ENCODE results near the gene ARL5A. TPM values are rescaled to one million over a fixed set of nuclear protein-coding genes. Genes with fewer than 3 reads are reported as not detected.
"Not testable (repeated sequence)": the region's sequence is repeated elsewhere in the genome, so short reads cannot be mapped to it uniquely, and the experiment has no call there.

Gene ARL5A, protein sequence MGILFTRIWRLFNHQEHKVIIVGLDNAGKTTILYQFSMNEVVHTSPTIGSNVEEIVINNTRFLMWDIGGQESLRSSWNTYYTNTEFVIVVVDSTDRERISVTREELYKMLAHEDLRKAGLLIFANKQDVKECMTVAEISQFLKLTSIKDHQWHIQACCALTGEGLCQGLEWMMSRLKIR
- total RNA-seq: 44.2 TPM

GRCh38 chr2:151828143-151828889 is at the start of gene ARL5A:
Gene ARL5A, minus strand, starts transcription at chr2:151828421. Its CDS starts 245 bp downstream, at chr2:151828176.
- peak; percentile 98 for DNase-seq

DNA sequence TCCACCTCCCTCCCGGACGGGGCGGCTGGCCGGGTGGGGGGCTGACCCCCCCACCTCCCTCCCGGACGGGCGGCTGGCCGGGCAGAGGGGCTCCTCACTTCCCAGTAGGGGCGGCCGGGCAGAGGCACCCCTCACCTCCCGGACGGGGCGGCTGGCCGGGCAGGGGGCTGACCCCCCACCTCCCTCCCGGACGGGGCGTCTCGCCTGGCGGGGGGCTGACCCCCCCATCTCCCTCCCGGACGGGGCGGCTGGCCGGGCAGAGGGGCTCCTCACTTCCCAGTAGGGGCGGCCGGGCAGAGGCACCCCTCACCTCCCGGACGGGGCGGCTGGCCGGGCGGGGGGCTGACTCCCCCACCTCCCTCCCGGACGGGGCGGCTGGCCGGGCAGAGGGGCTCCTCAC is 47.4 kb upstream of the ARL5A start:
- DNase-seq: not testable (repeated sequence)

DNA sequence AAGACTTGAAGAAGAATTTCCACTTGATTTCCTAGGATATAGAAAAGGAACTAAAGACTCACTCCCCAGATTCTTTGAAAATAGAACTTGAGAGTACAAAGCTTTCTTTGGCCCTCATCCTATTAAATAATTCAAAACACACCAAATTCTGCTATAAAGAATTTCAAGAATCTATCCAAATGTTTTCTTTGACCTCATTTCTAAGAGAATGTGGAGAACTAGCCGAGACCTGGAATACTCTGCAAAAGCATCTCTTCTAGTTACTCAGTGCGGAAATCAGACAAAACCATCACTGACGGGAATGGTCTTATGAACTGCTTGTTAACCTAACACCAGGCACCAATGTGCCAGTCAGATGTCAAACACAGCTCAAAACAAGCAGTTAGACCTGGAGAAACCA is 44.2 kb upstream of the ARL5A start:
- no peak for DNase-seq

DNA sequence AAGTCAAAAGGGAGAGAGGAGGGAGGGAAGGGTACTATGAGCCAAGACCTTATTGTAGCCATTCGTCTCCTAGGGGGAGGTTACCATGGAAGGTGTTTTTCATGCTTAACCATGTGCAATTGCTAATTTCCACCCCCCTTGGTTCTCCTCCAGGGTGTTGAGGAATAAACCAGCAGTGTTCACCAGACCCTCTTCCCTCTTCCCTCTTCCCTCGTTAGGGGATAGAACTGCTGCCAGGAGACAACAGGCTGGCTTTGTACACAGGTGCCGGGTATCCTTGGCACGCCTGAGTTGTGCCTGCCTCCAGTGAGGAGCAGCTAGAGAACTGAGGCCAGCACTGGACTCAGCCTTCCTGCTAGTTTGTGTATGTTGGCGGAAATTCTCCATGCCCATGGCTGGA is 41.1 kb upstream of the ARL5A start:
- DNase-seq: no peak

DNA sequence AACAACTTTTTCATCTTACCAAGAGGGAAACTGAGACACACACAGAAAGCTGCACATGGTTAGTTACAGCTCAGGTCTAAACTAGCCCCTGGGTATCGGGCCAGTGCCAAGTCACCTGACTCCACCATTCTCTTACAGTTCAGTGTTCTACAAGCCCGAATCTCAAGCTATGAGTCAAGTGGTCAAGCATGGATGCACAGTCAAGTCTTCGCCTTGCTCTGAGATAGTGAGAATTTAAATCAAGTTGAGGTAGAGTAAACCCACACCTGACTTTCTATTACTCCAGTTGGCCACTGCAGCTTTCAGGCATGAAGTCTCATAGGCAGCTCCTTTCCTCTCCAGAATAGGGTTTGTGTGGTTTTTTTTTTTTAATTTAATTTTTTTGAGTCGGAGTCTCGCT is 34.5 kb upstream of the ARL5A start:
- DNase-seq: no peak

DNA sequence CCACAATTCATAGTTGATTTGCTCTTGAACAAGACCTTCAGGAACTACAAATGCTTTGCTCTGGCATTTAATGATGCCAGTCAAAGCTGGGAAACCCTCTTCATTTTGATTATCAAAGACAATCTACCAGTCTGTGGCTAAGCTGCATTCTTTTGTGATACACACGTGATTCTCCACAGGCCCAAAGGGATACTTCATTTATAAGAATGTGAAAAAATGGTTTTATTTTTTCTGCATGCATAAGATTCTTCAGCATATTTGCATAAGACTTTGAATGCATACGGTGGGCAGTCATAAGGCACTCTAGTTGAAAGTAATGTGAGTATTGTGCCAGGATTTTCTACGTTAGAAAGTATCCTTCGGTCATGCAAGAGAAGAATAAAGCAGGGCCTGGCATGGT is 33.0 kb upstream of the ARL5A start:
- no peak for DNase-seq

- DNase-seq: no peak
Observed at GRCh38 chr2:151860613-151861146, 32.5 kb upstream of the ARL5A start.

- no peak for DNase-seq
Observed at GRCh38 chr2:151860210-151860609, 32.0 kb upstream of the ARL5A start.

DNA sequence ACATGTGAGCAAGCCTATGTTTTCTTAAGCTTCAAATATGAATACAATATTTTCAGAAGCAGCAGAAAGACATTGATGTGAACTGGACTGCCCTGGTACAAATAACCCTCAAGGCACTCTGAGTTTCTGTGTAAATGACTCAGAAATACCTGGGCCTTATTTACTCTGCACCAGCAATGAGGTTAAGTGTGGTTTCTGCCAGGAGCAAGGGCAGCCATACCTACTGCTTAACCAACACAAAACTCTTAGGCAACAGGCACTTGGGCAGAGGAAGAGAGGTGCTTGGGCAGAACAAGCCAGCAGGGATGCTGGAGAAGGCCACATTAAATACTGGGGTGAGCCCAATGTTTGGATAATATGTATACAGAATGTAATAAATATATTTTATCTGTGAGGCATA is 29.4 kb upstream of the ARL5A start:
- no peak for DNase-seq

DNA sequence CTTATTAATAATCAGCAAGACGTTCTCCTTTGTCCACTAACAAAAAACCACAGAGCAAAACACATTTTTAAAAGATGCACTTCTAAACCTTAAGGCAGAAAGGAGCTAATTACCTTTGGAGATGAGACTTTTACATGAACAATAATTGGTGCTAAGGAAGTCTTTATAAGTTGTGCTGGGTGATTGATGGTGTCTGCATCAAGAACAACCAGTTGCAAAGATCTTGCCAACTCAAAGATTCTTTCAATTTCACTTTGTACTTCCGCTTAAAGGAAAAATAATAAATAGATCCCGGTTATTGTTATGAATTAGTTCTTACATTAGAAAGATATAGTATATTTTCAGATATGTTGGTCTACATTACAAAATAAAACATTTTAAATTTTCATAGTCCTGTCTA is 26.9 kb upstream of the ARL5A start:
- no peak for DNase-seq

GRCh38 chr2:151853070-151853758 is 25.0 kb upstream of the ARL5A start:
- no peak for DNase-seq

DNA sequence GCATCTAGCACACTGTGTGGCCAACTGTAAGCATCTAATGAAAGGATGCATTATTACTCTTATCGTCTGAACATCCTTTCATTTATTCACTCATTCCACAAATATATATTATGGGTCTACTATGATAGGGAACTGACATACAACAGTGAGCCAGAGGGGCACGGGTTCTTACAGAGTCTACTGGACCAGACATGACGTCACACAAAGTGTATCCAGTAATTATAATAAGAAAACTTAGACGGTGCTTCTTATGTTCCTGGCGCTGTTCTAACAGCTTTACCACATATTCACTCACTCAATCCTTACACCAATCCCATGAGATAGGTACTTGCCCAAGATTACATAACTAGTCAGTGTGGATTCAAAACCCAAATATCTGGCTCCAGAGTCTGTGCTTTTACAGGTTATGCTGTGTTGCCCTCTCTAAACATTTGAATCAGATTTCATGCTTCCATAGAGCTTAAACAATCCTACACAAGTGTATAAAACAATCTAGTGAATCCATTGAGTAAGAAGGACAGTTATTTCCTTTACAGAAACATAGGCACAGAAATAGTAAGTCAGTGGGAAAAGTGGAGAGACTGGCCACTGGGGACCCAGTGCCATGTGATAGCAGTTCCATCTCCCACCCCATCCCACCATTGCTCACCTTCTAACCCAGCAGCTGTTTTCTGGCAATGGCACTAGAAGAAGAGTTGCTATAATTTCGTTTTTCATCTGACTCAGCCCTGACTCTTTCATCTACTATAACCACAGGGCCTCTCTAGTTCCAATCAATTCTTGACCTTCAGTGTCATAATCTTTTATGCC is 24.2 kb upstream of the ARL5A start:
- no peak for DNase-seq

DNA sequence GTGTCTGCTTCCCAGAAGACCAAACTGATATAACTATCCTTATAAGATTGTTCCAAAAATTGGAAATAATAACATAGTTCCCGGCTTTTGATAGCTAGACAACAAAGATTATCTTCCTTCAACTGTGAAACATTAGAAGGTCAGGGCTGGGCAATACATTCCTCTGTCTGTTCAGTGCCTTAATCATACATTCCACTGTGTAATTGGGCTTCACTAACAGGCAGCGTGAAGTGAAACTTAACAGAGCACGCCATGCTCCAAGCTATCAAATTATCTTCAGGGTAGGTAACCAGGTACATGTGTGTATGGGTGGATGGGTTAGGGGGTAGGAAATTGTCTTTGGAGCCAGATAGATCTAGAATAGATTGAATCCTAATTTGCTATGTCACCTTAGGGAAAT is 23.5 kb upstream of the ARL5A start:
- DNase-seq: no peak

- DNase-seq: no peak
Observed at GRCh38 chr2:151849413-151850010, 21.3 kb upstream of the ARL5A start.

DNA sequence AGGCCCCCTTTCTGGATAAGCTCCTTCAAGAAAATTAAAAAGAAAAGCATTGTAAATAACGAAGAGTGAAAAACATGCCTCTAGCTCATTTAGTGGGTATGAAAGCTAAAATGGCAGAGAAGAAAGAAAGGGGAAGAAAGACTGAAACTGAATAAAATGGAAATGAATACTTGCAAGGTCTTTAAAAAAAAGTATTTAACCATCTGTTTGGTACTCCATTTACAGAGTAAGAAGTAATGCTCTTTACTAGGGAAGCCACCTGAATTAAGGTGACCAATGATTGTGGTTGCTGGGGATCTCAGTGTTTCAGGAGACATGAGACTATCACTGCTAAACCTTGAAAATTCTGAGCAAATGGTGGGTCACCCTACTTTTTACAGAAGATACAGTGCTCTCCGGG is 17.7 kb upstream of the ARL5A start:
- no peak for DNase-seq

GRCh38 chr2:151845481-151845880 is 17.3 kb upstream of the ARL5A start:
- DNase-seq: no peak

- DNase-seq: no peak
Observed at GRCh38 chr2:151844211-151844896, 16.1 kb upstream of the ARL5A start.

DNA sequence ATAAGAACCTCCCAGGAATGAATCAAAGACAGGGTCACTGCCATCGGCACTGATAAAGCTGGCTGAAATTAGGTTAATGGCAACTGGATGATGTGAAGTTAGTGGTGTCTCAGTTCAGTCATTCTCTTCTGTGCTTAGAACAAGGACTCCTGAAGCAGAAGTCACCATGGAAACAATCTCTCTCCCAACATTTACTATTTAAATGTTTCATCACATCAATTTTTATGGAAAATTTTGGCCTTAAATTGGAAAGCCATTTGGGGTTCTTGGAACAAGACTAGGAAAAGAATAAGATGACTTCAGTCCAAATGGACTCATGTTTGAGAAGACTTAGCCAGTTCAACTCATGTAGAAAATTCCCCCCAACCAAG is 15.5 kb upstream of the ARL5A start:
- DNase-seq: no peak

DNA sequence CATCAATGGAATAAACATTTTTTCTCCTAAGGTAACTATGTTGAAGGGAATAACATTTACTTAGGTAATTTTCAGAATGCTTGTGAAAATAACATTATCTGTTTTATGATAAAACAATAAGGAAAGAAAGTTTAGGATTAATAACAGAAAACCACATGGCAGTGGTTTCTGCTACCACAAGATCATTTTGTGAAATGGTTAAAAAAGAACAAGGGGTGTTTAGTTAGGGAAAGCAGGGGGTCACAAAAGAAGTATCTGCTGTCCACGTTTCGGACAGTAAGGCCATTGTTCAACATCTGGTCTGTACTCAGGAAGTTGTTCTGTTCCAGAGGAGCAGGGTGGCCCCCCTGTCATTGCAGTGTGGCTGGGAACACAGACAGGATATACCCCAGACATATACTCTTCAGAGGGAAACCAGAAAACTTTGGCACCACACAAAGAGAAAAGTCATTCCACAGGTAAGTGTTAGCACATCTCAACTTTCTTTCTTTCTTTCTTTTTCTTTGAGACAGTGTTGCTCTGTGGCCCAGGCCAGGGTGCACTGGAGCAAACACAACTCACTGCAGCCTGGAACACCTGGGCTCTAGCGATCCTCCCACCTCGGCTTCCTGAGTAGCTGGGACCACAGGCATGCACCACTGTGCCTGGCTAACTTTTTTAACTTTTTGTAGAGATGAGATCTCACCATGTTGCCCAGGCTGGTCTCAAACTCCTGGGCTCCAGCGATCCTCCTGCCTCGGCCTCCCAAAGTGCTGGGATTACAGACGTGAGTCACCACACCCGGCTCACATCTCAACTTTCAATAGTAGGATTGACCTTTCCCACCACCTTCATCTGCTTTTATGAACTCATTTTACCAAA is 14.8 kb upstream of the ARL5A start:
- peak; percentile 45 for DNase-seq

DNA sequence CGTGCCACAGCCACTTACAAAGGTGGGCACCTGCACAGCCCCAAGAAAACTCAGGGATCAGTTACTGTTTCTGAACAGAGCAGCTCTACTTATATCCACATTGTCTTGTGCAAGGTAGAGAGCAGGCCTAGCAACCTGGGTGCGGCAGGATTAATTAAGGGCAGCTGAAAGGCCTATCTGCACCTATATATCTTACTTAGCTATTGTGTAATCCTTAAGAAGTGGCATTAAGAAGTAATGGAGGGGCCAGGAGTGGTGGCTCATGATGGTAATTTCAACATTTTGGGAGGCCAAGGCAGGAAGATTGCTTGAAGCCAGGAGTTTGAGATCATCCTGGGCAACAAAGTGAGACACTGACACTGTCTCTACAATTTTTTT is 12.8 kb upstream of the ARL5A start:
- DNase-seq: no peak

All from tongue (tissue), 2 donors.